HEK293 (cell line): ENCODE data around the gene SKI.
A peak's percentile ranks its signal among the peaks of the same experiment; 100 is the strongest.

ENCODE experiments used
- CTCF ChIA-PET: fragments of 350-600 bp; formaldehyde crosslinking; extraction: SDS; loops from one replicate; lab custom pipeline; 2021; ENCODE audit warnings: antibody characterized with exemption; lab: Yijun Ruan, JAX
- POLR2A ChIA-PET: fragments of 300-600 bp; formaldehyde crosslinking; extraction: SDS; loops from one replicate; lab custom pipeline; 2020; ENCODE audit warnings: antibody characterized with exemption, inconsistent platforms; lab: Yijun Ruan, JAX
- H3K27ac ChIP-seq: fragments of 200-500 bp; sonication (Bioruptor generic); 2 replicates; pipeline ENCODE4 v1.5.1; 2014; ENCODE audit warnings: low read depth, low read length, control low read depth, inconsistent platforms; ENCODE audit errors: extremely low read depth
- H3K36me3 ChIP-seq, 2 experiments: fragments of 200-500 bp in 1 of 2; sonication (Bioruptor generic) in 1 of 2; 1 replicate in 1 of 2; 2 replicates in 1 of 2; pipeline ENCODE4 v1.5.1; 2014 to 2017; ENCODE audit warnings: inconsistent platforms in 2 of 2, low read length in 2 of 2; ENCODE audit not compliant: control insufficient read depth in 2 of 2, insufficient read depth in 1 of 2
- H3K4me1 ChIP-seq: fragments of 200-500 bp; sonication (Bioruptor generic); 2 replicates; pipeline ENCODE4 v1.5.1; 2014; ENCODE audit warnings: mild to moderate bottlenecking, low read length, inconsistent platforms; ENCODE audit not compliant: control insufficient read depth, insufficient read depth
- H3K4me3 ChIP-seq: 2 replicates; pipeline ENCODE4 v1.5.1; 2011; ENCODE audit warnings: low read depth, mild to moderate bottlenecking, control low read depth, low read length, moderate library complexity
- H3K9me3 ChIP-seq: fragments of 200-500 bp; sonication (Bioruptor generic); 2 replicates; pipeline ENCODE4 v1.5.1; 2014; ENCODE audit warnings: low read depth, low read length, inconsistent platforms; ENCODE audit not compliant: control insufficient read depth, insufficient read depth
- BCL11A ChIP-seq: fragments of 450-650 bp; formaldehyde crosslinking; IDR thresholded peaks from 2 replicates; pipeline ENCODE4 v1.5.1; 2016; ENCODE audit warnings: low read depth, missing biosample characterization, missing genetic modification characterization
- BCL6B ChIP-seq: fragments of 450-650 bp; formaldehyde crosslinking; IDR thresholded peaks from 2 replicates; pipeline ENCODE4 v1.5.1; 2017; ENCODE audit warnings: missing biosample characterization, missing genetic modification characterization
- KLF8 ChIP-seq: fragments of 450-650 bp; formaldehyde crosslinking; IDR thresholded peaks from 2 replicates; pipeline ENCODE4 v1.5.1; 2016; ENCODE audit warnings: missing biosample characterization, missing genetic modification characterization
- SP3 ChIP-seq: fragments of 450-650 bp; formaldehyde crosslinking; IDR thresholded peaks from 2 replicates; pipeline ENCODE4 v1.5.1; 2016; ENCODE audit warnings: missing biosample characterization, missing genetic modification characterization
- ZBTB1 ChIP-seq: fragments of 450-650 bp; formaldehyde crosslinking; IDR thresholded peaks from 2 replicates; pipeline ENCODE4 v1.5.1; 2016; ENCODE audit warnings: missing biosample characterization, missing genetic modification characterization
- ZBTB6 ChIP-seq: fragments of 450-650 bp; formaldehyde crosslinking; IDR thresholded peaks from 2 replicates; pipeline ENCODE4 v1.5.1; 2017; ENCODE audit warnings: missing biosample characterization, missing genetic modification characterization
- ZBTB8A ChIP-seq: fragments of 450-650 bp; formaldehyde crosslinking; IDR thresholded peaks from 2 replicates; pipeline ENCODE4 v1.5.1; 2016; ENCODE audit warnings: missing biosample characterization, missing genetic modification characterization
- ZFHX2 ChIP-seq: fragments of 450-650 bp; formaldehyde crosslinking; conservative IDR thresholded peaks from 2 replicates; pipeline ENCODE4 v1.5.1; 2016; ENCODE audit warnings: missing biosample characterization, missing genetic modification characterization
- ZNF10 ChIP-seq: fragments of 450-650 bp; formaldehyde crosslinking; IDR thresholded peaks from 2 replicates; pipeline ENCODE4 v1.5.1; 2017; ENCODE audit warnings: missing biosample characterization, missing genetic modification characterization
- ZNF121 ChIP-seq: fragments of 450-650 bp; formaldehyde crosslinking; IDR thresholded peaks from 2 replicates; pipeline ENCODE4 v1.5.1; 2016; ENCODE audit warnings: missing biosample characterization, missing genetic modification characterization
- ZNF529 ChIP-seq: fragments of 450-650 bp; formaldehyde crosslinking; IDR thresholded peaks from 2 replicates; pipeline ENCODE4 v1.5.1; 2017; ENCODE audit warnings: missing genetic modification characterization, missing biosample characterization; ENCODE audit not compliant: insufficient replicate concordance
- ZNF660 ChIP-seq: fragments of 450-650 bp; IDR thresholded peaks from 2 replicates; pipeline ENCODE4 v1.5.1; 2018; ENCODE audit warnings: missing biosample characterization, mild to moderate bottlenecking, missing genetic modification characterization

Gene SKI

GRCh38 chr1:2189459-2190425 is 38.4 kb upstream of the SKI start (continued):
- no peak for TF ChIP-seq BCL6B

GRCh38 chr1:2190491-2190976 is 37.6 kb upstream of the SKI start:
- H3K27ac ChIP-seq = peak overlapping the region; percentile 53; the same call in 1 of the 2 replicates
- CTCF ChIA-PET = interaction anchor here (0.6 to 1.8 kb wide), 3 partner anchors 16 to 1220 kb away, joined by 3 to 6 read pairs (median 4); no protein-coding TSS in a partner anchor

GRCh38 chr1:2192031-2192995 is 35.8 kb upstream of the SKI start:
- no peak overlapping the region for H3K4me3 ChIP-seq
- H3K27ac ChIP-seq = no peak overlapping the region
- peaks cover 0 to 33% of the 10 kb centered on the region in 2 experiments; a peak in 2 of 3 replicates for H3K36me3 ChIP-seq
- POLR2A ChIA-PET = no interaction called here
- TF ChIP-seq ZNF10 (tag by site-specific recombination) (0 out of 2 replicates have a peak, but pooled peaks have one; percentile 20), SP3 (tag by site-specific recombination) (no peak), ZNF121 (tag by site-specific recombination) (peak; percentile 87), ZBTB6 (peak; percentile 24; the same call in 1 of the 2 replicates), KLF8 (peak; percentile 31; the same call in 1 of the 2 replicates), ZBTB8A (tag by site-specific recombination) (peak; percentile 43; the same call in 1 of the 2 replicates), ZNF529 (no peak), ZNF660 (no peak)
- H3K9me3 ChIP-seq = no peaks in the 10 kb centered on the region
- H3K4me1 ChIP-seq = no peaks in the 10 kb centered on the region
- CTCF ChIA-PET = interaction anchor here (0.6 to 1.8 kb wide), 5 partner anchors 18 to 189 kb away, joined by 3 to 6 read pairs (median 5); no protein-coding TSS in a partner anchor

More at GRCh38 chr1:2190491-2190976, 37.6 kb upstream of the SKI start:
- Histone ChIP-seq H3K9me3 (no peaks in the 10 kb centered on the region), H3K4me1 (no peaks in the 10 kb centered on the region), H3K36me3 (peaks cover 0 to 47% of the 10 kb centered on the region in 2 experiments; a peak in 2 of 3 replicates), H3K4me3 (no peak overlapping the region)
- peak; percentile 41; the same call in 1 of the 2 replicates for TF ChIP-seq BCL11A
- peak; percentile 22 for TF ChIP-seq ZFHX2 (tag by site-specific recombination)
- no peak for TF ChIP-seq ZBTB1
- no peak for TF ChIP-seq SP3 (tag by site-specific recombination)
- POLR2A ChIA-PET = interaction anchor here (0.9 to 2.0 kb wide), 3 partner anchors 16 to 191 kb away, joined by 3 to 6 read pairs (median 4); no protein-coding TSS in a partner anchor
